NB4 (cell line): Measurements from ENCODE around the gene C17orf113.

Source experiments
- DNase-seq: peaks from one replicate; pipeline ENCODE4 v3.0.0; 2010; ENCODE audit warnings: low read depth
- H3K4me3 ChIP-seq: one replicate; pipeline ENCODE4 v1.5.1; 2011; ENCODE audit warnings: mild to moderate bottlenecking, low read depth, low read length, moderate library complexity
- CTCF ChIP-seq: IDR thresholded peaks from one replicate; pipeline ENCODE4 v1.5.1; 2012; ENCODE audit warnings: low read depth, low read length
- MYC ChIP-seq: IDR thresholded peaks from 2 replicates; pipeline ENCODE4 v1.6.1; 2011; ENCODE audit warnings: low read depth, low read length
- POLR2A ChIP-seq: IDR thresholded peaks from 2 replicates; pipeline ENCODE4 v1.6.1; 2011; ENCODE audit warnings: mild to moderate bottlenecking; ENCODE audit not compliant: insufficient read length; ENCODE audit errors: extremely low read depth
- TF ChIP-seq, protein P1 (sequence below): IDR thresholded peaks from 2 replicates; pipeline ENCODE4 v1.6.1; 2011; ENCODE audit warnings: low read depth, low read length

Gene C17orf113

DNA sequence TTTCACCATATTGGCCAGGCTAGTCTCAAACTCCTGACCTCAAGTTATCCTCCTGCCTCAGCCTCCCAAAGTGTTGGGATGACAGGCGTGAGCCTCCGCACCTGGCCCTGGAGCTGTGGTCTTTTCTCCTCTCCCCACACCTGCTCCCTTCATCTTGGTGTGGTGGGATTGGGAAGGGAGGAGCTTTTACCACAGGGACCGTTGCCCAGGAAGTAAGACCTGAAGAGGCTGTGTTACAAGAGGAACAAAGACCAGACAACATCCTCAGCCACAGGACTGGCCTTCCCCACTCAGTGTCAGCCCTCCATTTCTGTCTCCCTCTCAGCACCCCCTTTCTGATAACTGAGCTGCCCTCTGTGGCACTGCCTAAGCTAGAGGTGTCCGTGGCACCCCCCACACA, 9.4 kb upstream of the C17orf113 start:
- no peak for DNase-seq
- no peak overlapping the region for H3K4me3 ChIP-seq
- TF ChIP-seq, protein P1, sequence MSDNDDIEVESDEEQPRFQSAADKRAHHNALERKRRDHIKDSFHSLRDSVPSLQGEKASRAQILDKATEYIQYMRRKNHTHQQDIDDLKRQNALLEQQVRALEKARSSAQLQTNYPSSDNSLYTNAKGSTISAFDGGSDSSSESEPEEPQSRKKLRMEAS, result no peak
- TF ChIP-seq POLR2A (no peak), CTCF (no peak), MYC (no peak)

GRCh38 chr17:42058063-42058462, 7.7 kb upstream of the C17orf113 start:
- no peak for TF ChIP-seq CTCF
- no peak for TF ChIP-seq POLR2A
- no peak for TF ChIP-seq MYC
- TF ChIP-seq, protein P1, result no peak
- DNase-seq, result no peak

GRCh38 chr17:42056635-42057034, 6.2 kb upstream of the C17orf113 start:
- TF ChIP-seq MYC (no peak), CTCF (no peak), POLR2A (no peak)
- TF ChIP-seq, protein P1, result no peak
- DNase-seq, result no peak
- H3K4me3 ChIP-seq, result no peak overlapping the region

More at GRCh38 chr17:42058063-42058462, 7.7 kb upstream of the C17orf113 start:
- H3K4me3 ChIP-seq, result no peak overlapping the region

- no peak for TF ChIP-seq MYC
- TF ChIP-seq POLR2A, result no peak
- no peak for TF ChIP-seq CTCF
- TF ChIP-seq, protein P1, result no peak
- peak; percentile 45 for DNase-seq
- H3K4me3 ChIP-seq, result no peak overlapping the region
Measured at GRCh38 chr17:42055496-42055895, 5.1 kb upstream of the C17orf113 start.

DNA sequence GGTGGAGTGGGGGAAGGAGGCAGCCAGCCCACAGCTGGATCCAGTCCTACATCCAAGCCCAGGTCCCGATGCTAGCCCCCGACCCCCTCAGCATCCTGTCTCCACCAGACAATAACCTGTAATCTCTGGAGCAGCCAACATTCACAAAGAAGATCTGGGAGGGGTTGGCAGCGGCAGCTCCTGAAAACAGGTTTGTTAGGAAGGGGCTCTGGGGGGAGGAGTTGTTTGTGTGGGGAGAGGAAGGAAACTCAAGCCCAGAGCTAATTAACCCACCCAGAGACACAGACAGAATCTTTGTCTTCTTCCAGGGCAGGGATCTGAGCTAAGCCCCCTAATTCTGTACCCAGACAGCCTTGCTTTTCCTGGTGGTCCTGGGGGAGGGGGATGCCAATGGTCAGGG, 4.6 kb upstream of the C17orf113 start:
- TF ChIP-seq, protein P1, result no peak
- TF ChIP-seq CTCF (no peak), POLR2A (no peak), MYC (no peak)
- DNase-seq, result no peak
- no peak overlapping the region for H3K4me3 ChIP-seq
